Glomerular visceral epithelial cell (primary cell): ENCODE measurements around the gene MLLT10.
A peak's percentile ranks its signal among the peaks of the same experiment; 100 is the strongest.

Source experiments
- DNase-seq: peaks from one replicate; pipeline ENCODE4 v3.0.0-alpha.2; 2016; ENCODE audit errors: extremely low spot score

MLLT10 gene

DNA sequence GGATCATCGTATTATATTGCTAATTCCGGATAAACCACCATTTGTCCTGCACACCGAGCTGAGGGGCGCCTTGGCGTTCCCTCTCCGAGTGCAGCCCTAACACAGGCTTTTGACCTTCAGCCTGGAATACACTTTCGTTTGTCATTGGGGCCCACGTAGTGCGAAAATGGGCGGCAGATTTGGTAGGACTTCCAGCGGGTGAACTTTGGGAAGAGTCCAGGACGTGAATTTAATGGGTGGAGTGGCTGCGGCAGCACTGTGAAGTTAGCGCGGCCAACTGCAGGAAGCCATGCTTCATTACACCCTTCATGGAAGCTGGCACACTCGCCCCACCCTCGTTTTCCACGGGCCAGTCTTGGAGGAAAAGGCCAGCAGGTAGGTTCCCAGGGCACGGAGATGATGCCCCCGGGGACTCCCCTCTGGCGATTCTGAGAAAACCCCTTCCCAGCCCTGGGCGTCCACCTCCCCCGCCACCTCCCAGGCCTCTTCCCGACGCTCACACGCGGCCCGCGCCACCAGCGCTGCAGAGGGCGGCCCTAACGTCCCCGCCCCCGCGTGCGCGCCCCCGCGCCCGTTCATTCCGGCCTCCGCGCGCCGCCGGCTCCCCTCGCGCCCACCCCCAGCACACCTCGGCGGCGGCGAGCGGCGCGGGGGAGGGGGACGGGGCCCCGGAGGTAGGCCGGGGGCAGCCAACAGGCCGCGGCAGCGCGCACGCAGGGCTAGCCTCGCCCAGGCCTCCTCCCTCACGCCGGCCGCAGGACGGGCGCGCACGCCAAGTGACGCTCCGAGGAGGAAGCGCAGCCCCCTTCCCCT lies at the start of gene MLLT10:
Gene MLLT10, plus strand, starts transcription at position 766 of the 813 bp plus-strand sequence. CDS start 413 bp downstream, outside the sequence.
- DNase-seq: peak; percentile 97

DNA sequence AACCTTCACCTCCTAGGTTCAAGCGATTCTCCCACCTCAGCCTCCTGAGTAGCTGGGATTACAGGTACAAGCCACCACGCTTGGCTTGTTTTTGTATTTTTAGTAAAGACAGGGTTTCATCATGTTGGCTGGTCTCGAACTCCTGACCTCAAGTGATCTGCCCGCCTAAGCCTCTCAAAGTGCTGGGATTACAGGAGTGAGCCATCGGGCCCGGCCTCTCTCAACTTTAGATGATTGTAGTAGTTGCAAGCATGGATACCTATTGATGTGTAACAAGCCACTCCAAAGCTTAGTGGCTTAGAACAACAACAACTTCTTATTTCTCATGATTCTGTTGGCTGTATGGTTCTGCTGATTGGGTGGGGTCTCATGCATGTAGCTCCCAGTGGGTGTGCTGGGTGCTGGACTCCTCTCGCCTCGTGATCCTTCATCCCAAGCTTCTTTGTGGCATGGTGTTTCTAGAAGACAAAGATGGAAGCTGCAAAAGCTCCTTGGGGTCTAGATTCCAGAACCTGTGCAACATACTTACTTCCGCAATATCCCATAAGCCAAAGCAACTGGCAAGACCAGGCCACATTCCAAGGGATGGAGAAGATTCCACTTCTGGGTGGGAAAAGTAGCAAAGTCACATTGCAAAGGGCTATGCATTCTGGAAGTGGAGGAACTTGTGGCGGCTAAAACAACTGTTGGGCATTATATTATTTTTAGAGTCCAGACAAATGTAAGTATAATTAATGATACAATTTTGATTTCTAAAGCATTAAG lies 46.4 kb upstream of the MLLT10 start:
- no peak for DNase-seq

DNA sequence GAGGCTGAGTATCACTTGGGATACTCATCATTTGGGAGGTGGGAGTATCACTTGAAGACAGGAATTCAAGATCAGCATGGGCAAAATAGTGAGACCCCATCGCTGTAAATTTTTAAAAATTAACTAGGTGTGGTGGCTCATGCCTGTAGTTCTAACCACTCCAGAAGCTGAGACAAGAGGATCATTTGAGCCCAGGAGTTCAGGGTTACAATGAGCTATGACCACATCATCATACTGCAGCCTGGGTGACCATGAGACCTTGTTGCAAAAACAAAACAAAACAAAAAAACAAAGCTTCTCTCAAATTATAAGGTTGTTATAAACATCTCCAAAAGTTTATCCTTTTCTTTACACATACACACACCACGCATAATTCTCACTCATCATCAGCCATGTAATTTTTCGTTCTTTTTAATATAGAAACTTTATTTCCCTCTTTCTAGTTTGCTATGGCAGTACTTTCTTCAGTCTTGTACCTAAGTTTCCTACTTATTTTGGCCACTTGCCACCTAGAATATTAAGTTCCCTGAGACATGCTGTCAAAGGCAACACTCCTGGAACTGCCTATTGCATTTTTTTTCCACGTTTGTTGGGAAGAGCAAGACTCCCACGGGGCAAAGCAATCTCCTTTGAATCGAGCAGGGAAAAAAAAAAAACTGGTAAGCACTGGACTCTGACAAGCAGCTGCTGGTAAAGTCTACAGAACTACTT lies 45.6 kb upstream of the MLLT10 start:
- no peak for DNase-seq

DNA sequence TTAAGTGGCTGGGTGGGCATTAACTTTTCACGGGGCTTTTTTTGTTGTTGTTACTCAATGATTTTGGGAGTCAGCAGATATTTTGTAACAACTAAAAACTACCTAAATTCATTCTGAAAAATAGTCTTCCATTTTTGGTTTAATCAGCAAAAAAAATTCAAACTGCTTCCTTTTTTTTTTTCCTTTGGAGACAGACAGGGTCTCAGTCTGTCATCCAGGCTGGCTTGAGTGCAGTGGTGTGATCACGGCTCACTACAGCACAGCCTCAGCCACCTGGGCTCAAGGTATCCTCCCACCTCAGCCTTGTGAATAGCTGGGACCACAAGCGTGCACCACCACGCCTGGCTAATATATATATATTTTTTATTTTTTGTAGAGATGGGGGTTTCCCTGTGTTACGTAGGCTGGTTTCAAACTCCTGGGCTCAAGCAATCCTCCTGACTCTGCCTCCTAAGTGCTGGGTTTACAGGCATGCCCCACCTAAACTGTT lies 45.0 kb upstream of the MLLT10 start:
- DNase-seq: no peak

DNA sequence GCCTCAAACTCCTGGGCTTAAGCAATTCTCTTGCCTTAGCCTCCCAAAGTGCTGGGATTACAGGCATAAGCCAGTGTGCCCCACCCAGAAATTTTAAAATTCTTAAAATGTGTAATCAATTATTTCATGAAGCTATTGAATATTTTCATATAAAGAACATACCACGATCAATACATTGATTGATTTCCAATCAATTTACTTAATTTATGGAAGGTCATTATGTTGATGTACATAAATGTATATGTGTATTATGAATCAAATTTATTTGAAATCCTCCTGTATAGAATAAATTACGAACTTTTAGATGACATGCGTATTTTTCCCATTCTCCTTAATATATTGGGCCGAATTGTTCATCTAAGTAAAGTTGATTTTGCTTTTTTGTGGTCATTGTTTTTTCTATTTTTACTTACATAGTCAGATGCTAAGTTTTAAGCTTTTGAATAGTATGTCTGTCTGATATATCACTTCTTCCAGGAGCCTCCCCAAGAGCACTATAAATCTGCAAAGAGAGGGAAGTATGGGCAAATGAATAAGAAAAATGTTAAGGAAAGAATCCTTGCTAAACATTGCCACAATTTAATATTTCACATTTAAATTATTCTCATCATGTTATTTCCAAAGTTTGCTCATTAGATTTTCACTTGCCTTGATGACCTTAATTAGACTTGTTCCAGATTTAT lies 43.9 kb upstream of the MLLT10 start:
- no peak for DNase-seq

DNA sequence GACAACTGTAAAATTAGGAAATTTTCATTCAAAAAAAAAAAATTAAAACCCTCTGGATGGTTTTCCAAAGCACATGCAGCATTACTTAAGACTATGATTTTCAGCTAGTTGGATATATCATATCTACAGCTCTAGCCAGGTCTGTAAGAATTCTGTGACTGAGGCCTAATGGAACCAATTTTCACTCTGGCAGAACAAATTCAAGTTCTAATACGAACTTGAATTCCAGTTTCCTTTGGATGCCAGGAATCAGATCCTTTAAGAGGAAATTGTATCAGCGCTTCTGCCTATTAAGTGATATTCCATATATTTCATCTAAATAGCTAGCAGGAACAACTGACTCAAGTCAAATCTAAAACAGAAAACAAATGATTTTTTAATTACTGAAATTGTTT lies 43.3 kb upstream of the MLLT10 start:
- DNase-seq: no peak

DNA sequence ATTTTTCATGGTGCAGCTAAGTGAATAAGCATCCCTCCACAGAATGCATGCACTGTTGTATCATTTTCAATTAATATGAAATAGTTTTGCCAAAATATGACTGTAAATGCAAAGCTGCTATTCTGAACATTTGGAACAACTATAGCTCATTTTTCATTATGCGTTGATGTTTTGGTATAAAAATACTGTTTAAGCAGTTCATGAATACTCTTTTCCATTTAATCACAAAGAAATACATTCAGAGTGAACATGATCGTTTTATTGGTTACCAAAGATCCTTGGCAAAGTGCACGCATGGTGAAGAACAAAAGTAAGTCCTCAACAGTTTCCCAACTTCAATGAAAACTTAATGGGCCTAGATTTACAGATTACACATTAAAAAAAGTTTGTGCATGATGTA lies 41.6 kb upstream of the MLLT10 start:
- no peak for DNase-seq

DNA sequence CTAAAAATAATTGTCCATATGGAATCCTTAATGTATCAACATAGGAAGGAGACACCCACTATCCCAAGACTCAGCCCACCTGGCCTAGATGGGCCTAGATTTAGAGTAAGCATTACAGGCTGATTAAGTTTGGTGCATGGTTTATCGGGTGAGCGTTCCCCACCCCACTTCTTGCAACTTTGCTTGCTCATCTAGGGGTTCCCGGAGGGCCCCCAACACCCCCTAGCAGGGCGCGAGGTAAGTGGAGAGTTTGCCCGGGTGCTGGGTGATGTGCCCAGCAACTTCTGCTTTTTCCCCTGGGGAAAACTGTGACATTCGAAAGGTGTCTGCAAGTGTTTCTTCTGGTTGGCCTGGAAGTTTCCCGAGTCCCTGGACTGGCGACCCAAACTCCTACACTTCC lies 40.2 kb upstream of the MLLT10 start:
- no peak for DNase-seq

DNA sequence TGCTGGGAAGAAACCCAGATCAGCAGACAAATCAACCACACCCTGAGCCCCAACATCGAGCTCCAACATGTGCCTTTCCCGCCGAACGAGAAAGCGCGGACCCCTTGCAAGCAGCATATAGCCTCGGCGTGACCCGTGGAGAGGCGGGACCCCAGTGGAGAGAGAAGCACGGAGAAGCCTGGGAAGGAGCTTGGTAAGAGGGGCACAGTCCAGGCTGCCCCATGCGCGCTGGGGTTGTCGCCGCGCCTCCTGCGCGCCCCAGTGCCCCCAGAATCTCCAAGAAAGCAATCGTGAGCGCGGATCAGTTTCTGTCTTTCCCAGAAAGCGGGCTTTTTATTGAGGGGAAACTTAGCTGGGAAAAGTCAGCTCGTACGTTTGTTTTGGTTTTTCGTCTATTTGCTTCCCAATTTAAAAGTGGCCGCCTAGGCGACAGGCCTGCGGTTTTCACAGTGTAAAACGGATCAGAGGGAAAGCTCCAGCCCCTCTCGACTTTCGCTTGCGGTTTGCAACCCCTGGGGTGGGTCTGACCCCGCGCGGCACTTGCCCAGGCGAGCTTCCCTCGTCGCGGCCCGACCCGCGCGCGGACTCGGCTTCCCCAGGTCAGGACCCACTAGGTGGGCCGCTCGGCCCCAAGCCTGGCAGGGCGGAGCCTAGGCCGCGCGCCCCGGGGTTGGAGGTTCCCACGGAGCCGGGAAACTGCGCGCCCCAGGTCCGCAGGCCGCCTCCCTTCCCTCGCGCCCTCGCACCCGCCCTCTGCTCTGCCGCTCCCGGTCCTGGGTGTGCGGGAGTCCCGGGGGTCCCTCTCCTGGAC lies 39.6 kb upstream of the MLLT10 start:
- DNase-seq: no peak

DNA sequence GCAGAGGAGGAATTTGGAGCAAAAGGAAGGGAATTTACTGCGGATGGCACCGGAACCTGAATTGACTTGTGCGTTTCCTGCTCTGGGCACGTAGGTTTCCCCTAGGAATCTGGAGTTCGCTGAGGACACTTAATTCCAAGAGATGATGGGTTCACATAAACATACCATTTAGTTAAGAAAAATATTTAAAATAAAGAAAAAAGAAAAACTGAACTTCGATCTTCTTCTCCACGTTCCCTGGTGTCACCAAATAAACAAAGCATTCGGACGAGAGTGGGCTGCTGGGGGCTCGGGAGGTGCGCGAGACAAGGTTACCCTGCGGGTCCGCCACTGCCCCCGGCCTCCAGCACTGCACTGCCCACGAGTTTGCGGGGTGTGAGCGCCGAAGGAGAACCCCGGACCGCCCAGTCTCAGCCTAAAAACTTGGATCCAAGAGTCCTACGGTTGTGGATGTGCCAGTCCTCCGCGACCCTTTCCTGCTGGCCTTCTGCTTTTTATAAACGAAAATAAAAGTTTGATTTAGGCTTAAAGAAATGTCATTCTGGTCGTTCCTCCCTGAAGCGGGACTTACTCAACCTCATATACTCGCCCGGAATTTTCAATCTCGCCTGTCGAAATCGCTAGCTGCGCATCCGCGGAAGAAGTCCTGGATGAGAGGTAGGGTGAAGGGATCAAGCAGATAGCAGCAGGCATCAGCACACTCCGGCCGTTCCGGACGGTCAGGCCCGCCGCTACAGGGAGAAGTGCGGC lies 38.9 kb upstream of the MLLT10 start:
- DNase-seq: no peak

DNA sequence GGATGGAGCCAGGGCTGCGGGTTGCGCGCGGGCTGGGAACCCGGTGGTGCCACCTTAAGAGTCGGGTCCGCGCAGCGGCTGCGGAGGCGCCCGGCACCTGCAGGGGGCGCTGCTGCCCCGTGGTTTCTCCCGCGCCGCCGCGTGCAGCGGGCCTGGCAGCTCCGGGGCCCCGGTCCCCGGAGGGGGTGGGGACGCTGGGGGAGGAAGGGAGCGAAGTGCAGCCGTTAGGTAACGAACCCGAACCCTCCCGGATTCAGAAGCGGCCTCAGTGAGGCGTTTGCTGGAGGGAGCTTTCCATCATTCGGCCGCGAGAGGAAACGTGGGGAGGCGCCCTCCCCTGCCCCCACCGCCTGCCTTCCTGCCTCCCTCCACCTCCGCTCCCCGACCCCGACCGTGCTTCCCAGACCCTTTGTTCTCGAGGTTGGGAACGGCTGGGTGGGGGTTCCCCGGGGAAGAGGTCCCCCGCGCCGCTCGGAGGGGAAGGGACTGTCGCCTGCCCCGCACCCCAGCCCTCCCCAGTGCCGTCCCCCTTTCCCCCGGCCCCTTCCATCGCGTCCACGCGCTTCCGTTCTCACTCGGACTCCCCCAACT lies 38.2 kb upstream of the MLLT10 start:
- peak; percentile 81 for DNase-seq

DNA sequence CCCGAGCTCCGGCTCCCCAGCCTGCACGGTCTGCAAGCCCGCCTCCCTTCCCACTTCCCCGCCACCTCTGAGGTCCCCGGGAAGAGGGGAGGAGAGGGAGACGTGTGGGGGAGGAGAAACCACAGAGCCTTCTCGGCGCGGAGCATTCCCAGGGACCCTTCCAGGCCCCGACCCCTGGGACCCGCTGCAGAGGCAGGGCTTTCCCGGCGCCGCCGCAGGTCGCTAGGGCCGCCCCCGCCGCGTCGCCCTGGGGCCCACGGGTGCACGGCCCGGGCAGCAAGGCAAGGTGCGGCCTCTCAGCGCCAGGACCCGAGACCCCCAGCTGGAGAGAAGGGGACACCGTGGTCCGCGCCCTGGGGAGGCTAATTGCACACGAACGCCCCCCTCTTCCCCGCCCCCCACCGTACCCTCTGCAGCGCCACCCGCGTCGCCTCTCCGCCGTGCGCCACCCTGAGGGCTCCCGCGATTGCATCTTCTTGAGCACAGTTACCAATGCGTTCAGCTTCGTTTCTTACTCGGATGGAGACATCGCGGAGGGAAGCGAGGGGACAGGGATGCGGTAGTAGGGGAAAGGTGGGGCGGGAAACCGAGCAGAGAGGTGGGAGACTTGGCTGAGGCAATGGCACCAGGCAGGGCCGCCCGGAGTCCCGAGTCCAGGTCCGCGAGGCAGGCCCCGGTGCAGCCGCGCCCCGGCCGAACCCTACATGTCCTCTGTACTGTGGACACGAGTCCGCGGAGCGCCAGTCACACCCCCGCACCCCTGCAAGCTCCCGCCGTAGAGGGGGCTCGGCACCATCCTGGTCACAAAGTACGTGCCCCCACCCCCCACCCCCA lies 37.5 kb upstream of the MLLT10 start:
- peak; percentile 45 for DNase-seq

DNA sequence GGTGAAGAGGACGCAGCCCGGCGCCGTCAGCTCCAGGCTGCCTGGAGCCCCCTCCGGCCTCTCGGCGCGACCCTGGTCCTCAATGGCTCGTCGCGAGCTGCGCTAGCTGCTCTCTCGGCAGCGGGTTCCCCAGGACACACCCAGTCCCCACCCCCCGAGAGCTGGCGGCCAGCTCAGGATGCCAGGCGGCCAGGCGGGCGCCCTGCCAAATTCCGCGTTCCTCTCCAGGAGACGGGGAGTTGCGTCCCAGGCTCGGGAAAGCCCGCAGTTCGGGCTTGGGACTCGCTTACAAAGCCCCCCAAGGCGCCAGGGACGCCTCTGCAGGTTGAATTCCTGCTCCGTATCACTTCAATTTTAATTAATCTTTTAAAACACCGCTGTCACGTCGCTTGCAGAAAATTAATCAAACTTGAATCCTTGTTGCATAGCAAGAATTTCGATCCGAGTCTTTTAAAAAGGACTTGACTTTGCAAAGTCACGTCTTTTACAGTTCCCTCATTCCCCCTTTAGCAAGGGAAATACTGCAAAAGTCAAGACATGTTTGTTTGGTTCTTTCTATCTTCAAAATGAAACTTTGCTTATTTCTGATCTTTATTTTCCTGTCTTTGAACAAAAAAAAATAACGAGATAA lies 36.7 kb upstream of the MLLT10 start:
- peak; percentile 92 for DNase-seq

DNA sequence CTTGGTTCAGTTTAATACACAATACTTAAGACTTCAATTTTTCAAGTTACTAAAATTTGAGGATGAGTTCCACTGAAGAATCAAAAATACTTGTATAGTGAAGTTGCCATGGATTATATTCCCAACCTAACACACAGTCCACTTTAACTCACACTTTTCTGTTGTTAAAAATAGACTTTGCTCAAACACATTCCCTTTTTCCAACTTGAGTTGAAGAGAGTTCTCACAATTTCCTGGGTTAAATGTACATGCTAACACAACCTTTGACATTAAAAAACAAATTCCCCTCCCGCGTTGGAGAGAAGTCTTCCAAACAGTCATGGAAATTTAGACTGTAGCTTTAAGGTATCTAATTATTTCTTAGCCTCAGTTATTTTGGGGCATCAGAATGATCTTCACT lies 35.7 kb upstream of the MLLT10 start:
- no peak for DNase-seq

DNA sequence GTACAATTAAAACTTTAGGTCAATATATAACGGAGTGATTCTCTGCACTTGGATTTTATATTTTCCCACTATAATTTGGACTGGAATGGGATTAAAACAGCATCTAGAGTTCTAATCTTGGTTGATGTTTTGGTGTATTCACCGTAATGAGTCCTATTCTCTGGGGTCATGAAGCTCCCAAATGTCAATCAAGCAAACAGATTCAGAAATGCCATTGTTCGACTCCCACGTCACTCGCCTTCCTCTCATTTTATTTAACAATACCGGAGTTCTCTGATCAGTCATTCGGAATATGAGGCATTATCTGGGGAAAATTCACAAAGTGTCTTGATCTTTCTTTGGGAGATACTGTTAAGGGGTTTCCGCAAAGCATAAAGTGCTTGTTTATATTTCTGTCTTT lies 35.0 kb upstream of the MLLT10 start:
- no peak for DNase-seq

DNA sequence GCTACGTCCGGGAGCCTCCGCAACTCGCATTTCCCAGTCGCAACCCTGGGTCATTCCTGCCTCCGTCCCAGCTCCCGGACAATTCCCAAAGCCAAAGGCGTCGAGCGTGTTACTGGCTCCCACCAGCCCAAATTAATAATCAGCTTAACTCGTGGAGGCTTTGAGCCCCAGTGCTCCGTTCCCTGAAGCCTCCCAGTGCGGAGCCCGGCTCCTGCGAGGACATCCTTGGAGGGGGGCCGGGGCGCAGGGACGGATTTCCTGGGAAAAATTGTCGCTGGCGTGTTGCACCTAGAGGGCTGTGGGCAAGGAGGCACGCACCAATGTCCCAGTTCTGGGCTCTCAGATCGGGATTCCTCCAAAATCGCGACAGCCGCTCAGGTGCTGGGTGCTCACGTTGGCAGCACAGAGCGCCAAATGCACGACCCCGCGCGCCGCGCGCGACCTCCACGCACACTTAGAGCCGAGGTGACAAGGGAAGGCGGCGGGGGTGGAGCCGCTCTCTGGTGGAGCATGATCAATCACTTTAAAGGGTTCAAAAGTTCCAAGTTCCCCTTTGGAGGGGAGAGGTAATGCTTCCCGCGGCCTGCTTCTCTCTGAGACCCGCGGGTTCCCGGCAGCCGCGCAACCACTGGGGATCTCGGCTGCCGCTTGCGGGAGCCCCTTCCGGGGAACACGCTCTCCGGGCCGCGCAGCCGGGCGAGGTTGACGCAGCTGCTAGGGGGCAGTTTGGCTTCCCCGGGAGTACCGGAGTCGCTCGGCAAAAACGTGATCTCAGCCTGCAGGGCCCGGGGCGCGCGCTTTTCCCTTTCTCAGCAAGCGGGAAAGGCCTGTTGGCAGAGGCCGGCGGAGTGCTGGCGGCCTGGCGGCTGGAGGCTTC lies 34.1 kb upstream of the MLLT10 start:
- no peak for DNase-seq

DNA sequence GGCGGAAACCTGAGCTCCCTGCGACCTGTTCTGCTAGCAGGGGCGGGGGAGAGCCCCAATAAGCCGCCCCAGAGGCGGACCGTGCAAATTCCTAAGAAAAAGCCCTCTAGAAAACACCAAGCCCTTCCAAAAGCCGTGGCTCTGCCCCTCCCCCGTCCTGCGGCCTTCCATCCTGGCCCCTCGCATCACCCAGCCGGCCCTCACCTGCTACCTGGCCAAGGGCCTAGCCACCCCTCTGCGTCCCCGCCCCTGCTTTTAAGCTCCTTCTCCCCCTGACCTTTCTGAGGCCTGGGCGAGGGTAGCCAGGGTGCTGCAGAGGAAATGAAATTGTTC lies 33.5 kb upstream of the MLLT10 start:
- DNase-seq: no peak

DNA sequence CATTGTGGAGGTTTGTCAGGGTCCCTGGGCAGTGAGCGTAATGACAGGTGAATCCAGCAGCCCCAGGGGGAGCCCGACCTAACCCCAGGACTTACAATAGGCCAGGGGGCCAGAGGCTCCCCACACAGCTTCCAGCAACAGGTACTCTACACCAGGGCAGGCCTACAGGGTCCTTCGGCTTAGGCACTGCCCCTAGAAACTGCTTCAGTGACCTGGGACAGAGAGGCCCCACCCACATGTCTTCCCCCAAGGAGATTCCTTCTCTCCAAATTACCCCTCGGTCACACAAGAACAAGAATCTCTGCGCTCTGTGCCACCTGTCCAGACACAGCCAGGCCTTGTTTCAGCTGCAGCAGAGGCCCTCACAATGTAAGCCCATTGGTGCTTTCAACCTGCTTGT lies 32.9 kb upstream of the MLLT10 start:
- DNase-seq: no peak
